Measurements from ENCODE around the gene CFAP74. TPM values are rescaled to one million over a fixed set of nuclear protein-coding genes. Genes with fewer than 3 reads are reported as not detected.
A peak's percentile ranks its signal among the peaks of the same experiment; 100 is the strongest.

Gene CFAP74
- total and polyA plus RNA-seq, 2 of the 13 experiments (the other 11 are each of a cell fraction or from before 2014, with no cell fraction given): 0.27 to 0.62 TPM

- TF ChIP-seq POLR2AphosphoS2 (IDR thresholded peaks at IDR 0.05; ENCODE audit: low read depth, low read length) (no peak), ZNF552 (CRISPR knock-in tag; IDR thresholded peaks at IDR 0.05; ENCODE audit: borderline replicate concordance) (no peak), HNRNPK (IDR thresholded peaks at IDR 0.05; ENCODE audit: low read depth, low read length, poor library complexity, severe bottlenecking) (no peak), SOX6 (IDR thresholded peaks at IDR 0.05) (no peak), SOX6 (CRISPR knock-in tag; IDR thresholded peaks at IDR 0.05) (peak; percentile 1; the same call in 1 of the 2 replicates), EP300 (IDR thresholded peaks at IDR 0.05; ENCODE audit: low read depth in 2 of 2, low read length in 2 of 2) (no peak), EP300 (CRISPR knock-in tag; IDR thresholded peaks at IDR 0.05; ENCODE audit: borderline replicate concordance) (0 out of 2 replicates have a peak, but pooled peaks have one; percentile 3), ZNF17 (CRISPR knock-in tag; IDR thresholded peaks at IDR 0.05) (no peak), ARID2 (CRISPR knock-in tag; IDR thresholded peaks at IDR 0.05; ENCODE audit: borderline replicate concordance) (0 out of 2 replicates have a peak, but pooled peaks have one; percentile 17), ZNF629 (CRISPR knock-in tag; conservative IDR thresholded peaks at IDR 0.05) (peak; percentile 45; the same call in 1 of the 2 replicates), BORCS8-MEF2B (CRISPR knock-in tag; IDR thresholded peaks at IDR 0.05) (no peak), ZNF547 (CRISPR knock-in tag; IDR thresholded peaks at IDR 0.05) (0 out of 2 replicates have a peak, but pooled peaks have one; percentile 9), ZNF543 (CRISPR knock-in tag; IDR thresholded peaks at IDR 0.05) (peak; percentile 89; the same call in 1 of the 2 replicates), PHF20 (CRISPR knock-in tag; IDR thresholded peaks at IDR 0.05) (no peak), SIN3A (IDR thresholded peaks at IDR 0.05; ENCODE audit: borderline replicate concordance, low read depth, low read length) (no peak), SRY (CRISPR knock-in tag; IDR thresholded peaks at IDR 0.05) (no peak), ZNF225 (CRISPR knock-in tag; IDR thresholded peaks at IDR 0.05) (no peak; the same call in 1 of the 2 replicates), ZFX (CRISPR knock-in tag; IDR thresholded peaks at IDR 0.05; ENCODE audit: low read depth) (no peak), CERS6 (CRISPR knock-in tag; IDR thresholded peaks at IDR 0.05) (no peak), ZMAT3 (CRISPR knock-in tag; conservative IDR thresholded peaks at IDR 0.05) (no peak), SMAD9 (CRISPR knock-in tag; IDR thresholded peaks at IDR 0.05) (no peak), RXRA (CRISPR knock-in tag; IDR thresholded peaks at IDR 0.05) (no peak), PAWR (CRISPR knock-in tag; IDR thresholded peaks at IDR 0.05; ENCODE audit: borderline replicate concordance) (0 out of 2 replicates have a peak, but pooled peaks have one; percentile 50), FOXO1 (CRISPR knock-in tag; IDR thresholded peaks at IDR 0.05) (no peak), FOXA3 (CRISPR knock-in tag; IDR thresholded peaks at IDR 0.05) (no peak), CBX5 (CRISPR knock-in tag; IDR thresholded peaks at IDR 0.05; ENCODE audit: borderline replicate concordance) (no peak), ZNF724P (CRISPR knock-in tag; IDR thresholded peaks at IDR 0.05; ENCODE audit: borderline replicate concordance) (no peak), RELA (CRISPR knock-in tag; IDR thresholded peaks at IDR 0.05) (no peak), ZNF780A (CRISPR knock-in tag; IDR thresholded peaks at IDR 0.05) (no peak), ZZZ3 (CRISPR knock-in tag; IDR thresholded peaks at IDR 0.05; ENCODE audit: borderline replicate concordance) (no peak), SMARCE1 (IDR thresholded peaks at IDR 0.05; ENCODE audit: borderline replicate concordance) (no peak), ZNF777 (CRISPR knock-in tag; IDR thresholded peaks at IDR 0.05) (0 out of 2 replicates have a peak, but pooled peaks have one; percentile 8)
- TF ChIP-seq, protein P1, sequence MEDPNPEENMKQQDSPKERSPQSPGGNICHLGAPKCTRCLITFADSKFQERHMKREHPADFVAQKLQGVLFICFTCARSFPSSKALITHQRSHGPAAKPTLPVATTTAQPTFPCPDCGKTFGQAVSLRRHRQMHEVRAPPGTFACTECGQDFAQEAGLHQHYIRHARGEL (CRISPR knock-in tag; IDR thresholded peaks at IDR 0.05): peak; percentile 13; the same call in 1 of the 2 replicates
- TF ChIP-seq, protein P2, sequence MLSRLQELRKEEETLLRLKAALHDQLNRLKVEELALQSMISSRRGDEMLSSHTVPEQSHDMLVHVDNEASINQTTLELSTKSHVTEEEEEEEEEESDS (CRISPR knock-in tag; IDR thresholded peaks at IDR 0.05; ENCODE audit: borderline replicate concordance): no peak
Observed at GRCh38 chr1:1920057-1920607, 83.5 kb downstream of the CFAP74 start (continued).

Measured in HepG2 (cell line).